ENCODE measurements around the gene STH.

STH gene

DNA sequence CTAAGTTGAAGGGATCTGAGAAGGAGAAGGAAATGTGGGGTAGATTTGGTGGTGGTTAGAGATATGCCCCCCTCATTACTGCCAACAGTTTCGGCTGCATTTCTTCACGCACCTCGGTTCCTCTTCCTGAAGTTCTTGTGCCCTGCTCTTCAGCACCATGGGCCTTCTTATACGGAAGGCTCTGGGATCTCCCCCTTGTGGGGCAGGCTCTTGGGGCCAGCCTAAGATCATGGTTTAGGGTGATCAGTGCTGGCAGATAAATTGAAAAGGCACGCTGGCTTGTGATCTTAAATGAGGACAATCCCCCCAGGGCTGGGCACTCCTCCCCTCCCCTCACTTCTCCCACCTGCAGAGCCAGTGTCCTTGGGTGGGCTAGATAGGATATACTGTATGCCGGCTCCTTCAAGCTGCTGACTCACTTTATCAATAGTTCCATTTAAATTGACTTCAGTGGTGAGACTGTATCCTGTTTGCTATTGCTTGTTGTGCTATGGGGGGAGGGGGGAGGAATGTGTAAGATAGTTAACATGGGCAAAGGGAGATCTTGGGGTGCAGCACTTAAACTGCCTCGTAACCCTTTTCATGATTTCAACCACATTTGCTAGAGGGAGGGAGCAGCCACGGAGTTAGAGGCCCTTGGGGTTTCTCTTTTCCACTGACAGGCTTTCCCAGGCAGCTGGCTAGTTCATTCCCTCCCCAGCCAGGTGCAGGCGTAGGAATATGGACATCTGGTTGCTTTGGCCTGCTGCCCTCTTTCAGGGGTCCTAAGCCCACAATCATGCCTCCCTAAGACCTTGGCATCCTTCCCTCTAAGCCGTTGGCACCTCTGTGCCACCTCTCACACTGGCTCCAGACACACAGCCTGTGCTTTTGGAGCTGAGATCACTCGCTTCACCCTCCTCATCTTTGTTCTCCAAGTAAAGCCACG, 28.3 kb downstream of the STH start:
- no peak for DNase-seq (ENCODE audit: low read depth)

DNA sequence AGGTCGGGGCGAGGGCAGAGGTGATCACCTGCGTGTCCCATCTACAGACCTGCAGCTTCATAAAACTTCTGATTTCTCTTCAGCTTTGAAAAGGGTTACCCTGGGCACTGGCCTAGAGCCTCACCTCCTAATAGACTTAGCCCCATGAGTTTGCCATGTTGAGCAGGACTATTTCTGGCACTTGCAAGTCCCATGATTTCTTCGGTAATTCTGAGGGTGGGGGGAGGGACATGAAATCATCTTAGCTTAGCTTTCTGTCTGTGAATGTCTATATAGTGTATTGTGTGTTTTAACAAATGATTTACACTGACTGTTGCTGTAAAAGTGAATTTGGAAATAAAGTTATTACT, 28.9 kb downstream of the STH start:
- DNase-seq (ENCODE audit: low read depth): no peak

DNA sequence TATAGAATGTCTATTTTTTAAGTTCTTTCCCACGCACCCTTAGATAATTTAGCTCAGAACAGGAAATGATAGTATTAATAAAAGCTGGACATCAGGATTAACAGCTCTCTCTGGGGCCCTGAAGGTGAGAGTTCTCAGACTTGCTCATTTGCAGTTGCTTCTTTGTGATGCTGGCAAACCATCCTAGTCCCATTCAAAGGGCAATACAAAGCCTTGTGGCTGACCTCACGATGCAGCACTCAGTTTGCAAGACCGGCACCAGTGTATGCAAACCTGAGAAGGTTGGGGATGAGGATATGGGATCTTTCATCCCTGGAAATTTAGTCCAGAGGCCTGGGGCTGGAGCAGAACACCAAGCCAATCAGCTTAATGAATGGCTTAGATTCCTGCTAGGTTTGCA, 29.3 kb downstream of the STH start:
- no peak for DNase-seq (ENCODE audit: low read depth)

DNA sequence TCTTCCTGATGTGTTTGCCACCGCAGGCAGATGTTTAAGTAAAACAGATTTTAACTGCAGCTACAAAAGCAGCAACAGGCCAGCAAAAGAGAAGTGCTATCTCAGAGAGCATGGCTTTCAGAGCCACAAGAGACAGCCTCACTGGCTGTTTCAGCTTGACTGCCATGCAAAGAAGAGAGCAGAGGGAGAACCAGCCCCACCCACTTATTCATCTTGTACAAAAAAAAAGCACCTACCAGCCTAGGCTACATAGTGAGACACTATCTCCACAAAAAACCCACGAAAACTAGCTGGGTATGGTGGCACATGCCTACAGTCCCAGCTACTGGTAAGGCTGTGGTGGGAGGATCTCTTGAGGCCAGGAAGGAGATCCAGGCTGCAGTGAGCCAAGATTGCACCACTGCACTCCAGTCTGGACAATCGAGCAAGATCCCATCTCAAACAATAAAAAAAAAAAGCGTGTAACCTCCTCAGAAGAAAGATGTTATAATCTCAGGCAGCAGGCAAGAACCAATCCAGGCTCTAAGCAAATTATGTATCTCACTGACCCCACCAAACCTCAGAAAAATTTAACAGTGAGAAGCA, 30.0 kb downstream of the STH start:
- no peak for DNase-seq (ENCODE audit: low read depth)

DNA sequence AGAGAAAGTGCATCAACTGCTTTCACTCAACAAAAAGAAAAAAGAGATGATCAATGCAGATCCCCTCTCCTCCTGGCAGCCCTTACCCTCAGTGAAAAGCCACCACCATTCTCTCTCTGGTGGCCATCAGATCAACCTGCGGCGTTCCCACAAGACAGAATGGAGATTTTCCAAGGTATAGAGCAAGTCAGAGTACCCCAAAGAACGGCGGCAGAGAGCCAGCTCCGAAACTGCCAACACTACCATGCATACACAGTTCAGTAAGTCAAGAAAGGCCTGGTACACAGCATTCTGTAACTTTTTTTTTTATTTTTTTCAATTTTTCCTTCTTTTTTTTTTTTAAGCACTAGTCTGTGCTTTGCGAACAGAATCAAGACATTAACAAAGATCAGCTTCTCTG, 30.6 kb downstream of the STH start:
- DNase-seq (ENCODE audit: low read depth): no peak

DNA sequence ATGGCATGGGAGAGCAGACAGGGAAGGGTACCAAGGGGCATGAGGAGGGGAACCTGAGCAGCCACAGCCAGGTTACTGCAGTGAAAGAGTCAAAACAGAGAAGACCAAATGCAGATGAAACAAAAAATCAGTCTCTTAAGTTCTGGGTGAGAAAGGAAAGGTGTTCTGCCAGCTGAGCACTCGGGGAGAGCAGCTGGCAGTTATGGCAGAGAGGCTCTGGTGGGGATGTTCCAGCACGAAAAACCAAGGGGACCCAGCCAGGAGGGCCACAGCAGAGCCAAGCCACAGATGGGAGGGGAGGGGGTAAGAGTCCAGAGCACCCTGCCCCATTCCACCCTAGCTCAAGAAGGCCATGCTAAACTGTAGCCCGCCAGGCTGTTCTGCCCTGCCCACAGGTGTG, 31.7 kb downstream of the STH start:
- no peak for DNase-seq (ENCODE audit: low read depth)

DNA sequence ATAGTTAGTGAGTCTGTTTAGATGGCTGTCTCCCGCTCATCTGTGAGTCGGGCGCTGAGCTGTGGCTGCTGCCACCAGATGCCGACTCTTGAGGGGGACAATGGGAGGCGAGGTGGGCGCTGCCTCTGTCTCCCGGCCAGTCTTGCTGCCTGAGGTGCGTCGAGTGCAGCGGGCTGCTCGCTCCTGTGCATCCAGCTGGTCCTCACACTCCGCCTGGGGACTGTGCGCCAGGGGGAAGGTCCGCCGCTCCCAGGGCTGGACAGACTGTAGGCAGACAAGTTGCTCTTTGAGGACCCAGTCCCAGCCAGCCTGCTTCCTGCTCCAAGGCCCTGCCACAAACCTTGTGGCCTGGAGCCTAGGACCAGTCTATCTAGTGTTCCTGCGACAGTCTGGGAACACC, 32.4 kb downstream of the STH start:
- DNase-seq (ENCODE audit: low read depth): no peak

DNA sequence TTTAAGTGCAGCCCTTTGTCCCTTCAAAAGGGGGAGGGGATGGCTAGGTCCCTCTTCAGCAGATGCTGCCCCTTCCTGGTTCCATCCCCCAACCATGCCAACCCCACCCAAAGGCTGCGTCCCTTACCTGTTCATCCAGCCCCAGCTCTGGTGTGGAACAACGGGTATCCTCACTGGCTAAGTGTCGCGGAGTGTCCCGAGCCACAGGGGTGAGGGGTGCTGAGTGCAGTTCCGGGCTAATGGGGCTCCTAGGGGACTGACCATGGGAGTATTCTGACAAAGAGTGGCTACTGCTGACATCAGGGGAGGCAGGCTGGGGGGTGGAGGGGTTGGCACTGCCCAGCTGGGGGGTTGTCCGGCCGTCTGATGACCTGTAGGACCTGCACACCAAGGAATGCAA, 32.9 kb downstream of the STH start:
- no peak for DNase-seq (ENCODE audit: low read depth)

DNA sequence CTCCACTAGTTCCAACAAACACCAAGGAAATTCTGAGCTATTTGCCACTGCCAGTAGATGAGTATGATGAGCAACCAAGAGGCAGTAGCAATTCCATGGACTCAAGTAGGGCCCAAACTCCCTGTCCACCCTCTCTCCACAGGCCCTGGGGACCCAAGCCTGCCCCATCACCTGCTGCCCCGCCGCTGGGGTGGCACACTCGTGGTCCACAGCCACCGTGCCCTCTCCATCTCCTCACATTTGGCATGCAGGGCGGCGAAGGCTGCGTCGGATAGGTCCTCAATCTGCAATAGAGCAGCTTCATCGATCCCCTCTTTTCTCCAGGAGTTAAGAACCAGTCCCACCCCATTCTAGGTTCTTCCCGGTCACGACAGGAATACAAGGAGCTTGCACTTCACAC, 33.9 kb downstream of the STH start:
- DNase-seq (ENCODE audit: low read depth): no peak

DNA sequence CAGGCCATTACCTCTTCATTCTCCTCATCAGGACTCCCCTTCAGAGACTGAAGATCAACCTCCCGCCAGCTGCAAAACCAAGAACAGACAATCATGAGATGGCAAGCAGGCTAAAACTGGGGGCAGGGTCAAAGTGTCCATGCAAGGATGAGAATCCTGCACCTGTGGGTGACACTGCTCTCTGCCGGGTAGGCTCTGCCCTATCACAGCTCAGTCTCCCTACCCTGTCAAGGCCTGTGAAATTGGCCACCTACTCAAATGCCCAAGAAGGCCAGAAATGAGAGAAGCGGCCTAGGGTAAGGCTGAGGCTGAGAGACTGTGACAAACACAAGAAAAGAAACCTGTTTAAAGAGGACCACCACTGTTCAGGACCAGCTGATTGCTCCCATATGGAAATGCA, 34.3 kb downstream of the STH start:
- DNase-seq (ENCODE audit: low read depth): no peak

DNA sequence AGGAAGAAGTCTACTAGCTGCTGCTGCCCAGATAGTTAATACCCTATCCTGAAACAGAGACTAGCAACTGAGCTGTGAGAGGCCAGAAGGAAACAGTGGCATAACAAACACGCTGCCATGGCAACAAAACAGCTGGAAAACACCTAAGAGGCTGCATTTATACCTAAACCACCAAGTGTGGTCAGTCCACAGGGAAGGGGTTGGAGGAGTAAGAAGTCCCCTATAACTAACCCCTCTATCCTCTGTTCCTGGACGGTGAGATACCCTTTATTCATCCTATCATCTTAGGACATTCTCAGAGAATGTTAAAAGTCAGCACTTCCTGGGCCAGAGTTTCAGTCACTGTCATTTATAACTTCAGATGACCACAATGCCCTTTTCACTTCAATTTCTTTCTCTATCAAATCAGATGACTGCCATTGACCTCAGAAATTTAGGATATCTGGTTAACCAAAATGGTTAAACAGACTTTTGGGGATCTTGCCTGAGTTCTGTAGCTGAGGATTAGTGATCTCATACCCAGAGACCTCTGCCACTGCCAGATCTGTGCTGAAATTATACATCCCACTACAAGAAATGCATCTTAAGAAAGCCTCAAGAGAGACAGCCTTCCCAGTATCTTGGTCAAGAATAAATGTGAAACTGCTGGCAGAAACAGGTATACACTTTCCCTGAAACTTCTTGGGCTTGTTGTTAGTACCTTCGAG, 36.2 kb downstream of the STH start:
- no peak for DNase-seq (ENCODE audit: low read depth)

DNA sequence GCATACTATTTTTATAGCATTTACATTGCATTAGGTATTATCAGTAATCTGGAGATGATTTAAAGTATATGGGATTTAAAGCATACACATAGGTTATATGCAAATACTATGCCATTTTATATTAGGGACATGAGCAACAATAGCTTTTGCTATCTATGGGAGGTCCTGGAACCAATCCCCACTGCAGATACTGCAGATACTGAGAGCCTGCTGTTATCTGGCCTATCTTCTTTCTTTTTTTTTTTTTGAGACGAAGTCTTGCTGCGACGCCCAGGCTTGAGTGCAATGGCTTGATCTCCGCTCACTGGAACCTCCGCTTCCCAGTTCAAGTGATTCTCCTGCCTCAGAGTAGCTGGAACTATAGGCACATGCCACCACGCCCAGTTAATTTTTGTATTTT, 37.4 kb downstream of the STH start:
- no peak for DNase-seq (ENCODE audit: low read depth)

DNA sequence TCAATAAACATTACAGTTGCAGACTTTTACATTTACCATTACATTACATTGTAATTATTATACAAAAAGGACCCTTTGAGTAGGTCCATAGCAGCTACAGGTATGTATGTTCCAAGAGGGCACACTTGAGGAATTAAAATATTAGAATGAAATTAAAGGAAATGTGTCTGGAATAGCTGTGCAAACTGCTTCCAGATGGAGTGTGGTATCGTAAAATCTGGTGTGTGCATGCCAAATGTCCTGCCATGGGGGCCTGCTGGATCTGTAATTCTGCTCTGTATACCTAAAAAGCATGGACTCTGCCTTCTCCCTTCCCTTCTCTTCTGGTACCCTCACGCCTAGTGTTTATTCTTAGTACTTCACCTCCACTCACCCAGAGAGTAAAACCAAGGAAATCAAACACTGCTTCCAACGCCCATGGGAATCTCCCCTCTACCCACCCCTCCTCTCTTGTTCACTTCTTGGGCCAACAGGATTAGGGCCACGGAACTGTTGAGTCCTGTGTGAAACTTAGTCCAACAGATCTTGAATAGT, 38.7 kb downstream of the STH start:
- DNase-seq (ENCODE audit: low read depth): no peak

DNA sequence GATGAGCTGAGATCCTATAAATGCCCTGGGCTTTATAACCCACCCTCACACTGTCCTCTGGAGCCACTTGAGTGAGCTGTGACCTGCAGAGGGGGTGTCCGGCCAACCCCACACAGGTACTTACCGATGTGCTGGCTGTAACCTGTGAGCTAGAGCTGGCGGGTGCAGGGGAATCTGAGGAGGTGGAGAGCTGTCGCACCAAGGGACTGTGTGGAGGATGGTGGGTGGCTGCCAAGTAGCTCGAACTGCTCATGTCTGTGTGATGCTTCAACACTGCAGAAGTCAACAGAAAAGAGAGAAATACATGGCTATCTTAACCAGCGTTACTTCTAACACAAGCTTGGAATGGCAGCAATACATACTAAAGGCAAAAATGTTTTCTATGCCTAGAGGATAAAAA, 39.4 kb downstream of the STH start:
- no peak for DNase-seq (ENCODE audit: low read depth)

DNA sequence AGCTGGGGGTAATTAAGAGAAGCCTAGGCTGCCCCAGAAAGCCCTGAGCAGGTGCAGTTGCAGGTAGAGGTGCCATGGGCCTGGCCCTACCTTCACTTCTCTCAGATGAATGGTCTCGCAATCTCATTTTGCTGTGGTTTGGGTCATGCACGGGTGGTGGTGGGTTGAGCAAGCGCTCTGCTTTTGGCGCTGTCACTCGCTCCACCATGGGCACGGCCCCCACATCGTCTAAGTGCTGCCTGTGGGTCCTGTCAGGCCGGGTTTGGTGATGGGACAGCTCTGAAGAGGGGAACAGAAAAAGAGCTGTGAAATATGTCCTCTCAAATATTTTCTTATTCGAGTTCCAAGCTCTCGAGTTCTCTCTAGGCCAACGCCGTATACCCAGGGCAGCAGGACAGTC, 39.9 kb downstream of the STH start:
- DNase-seq (ENCODE audit: low read depth): no peak

DNA sequence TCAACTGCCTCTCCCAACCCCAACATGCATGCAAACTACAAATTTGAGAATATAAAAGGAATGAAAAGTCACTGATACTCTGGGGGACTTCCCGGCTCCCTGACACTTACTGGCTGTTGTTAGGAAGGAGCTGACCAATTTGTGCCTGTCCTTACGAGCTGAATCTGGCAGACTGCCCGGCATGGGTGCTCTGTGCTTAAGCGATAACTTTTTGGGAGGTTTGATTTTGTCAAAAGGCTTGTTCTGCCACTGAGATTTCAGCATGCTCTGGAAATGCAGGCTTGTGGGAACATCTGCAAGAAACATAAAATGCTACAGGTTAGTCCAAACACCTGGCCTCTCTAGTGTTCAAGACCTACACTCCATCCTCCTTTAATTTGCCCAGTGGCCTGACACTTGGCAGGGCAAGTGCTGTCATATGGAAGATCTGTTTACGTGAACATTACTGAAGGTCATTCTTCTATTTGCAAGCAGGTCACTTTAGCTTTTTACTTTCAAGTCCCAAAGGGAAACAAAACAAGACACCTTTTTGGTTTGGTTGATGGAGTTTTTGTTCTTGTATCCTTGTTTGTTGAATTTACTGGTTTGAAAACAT, 40.6 kb downstream of the STH start:
- DNase-seq (ENCODE audit: low read depth): no peak

DNA sequence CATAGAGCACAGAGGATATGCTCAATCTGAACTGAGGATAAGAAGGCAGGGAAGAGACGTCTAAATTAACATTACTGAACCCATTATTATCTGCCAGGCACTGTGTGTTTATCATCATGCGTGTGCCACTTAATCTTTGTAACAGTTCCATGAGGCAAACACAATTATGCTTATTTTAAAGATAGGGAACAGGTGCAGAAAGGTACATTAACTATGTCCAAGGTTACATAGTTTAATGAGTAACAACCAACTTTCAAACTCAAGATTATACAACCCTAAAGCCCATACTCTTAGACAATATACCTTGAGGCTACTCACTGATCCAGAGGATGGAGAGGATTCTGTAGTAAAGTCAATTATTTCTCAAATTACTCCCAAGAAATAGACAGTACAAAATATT, 43.2 kb downstream of the STH start:
- no peak for DNase-seq (ENCODE audit: low read depth)

DNA sequence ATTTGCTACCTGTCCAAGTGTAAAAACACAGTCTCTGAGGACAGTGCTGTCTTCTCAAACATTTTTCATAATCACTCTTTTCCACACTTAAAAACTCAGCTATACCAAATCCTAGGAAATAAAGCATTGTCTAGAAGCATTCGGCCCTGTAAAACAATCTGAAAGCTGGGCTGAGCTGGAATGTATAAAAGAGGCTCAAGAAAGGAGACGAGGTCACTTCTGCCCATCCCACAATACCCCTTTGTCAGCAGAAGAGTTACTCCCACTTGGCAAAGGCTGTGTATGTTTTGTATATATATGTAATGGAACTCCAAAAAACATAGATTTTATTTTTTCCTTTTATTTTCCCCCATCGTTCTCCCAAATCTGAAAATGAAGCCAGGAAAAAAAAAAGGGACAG, 43.9 kb downstream of the STH start:
- DNase-seq (ENCODE audit: low read depth): no peak

DNA sequence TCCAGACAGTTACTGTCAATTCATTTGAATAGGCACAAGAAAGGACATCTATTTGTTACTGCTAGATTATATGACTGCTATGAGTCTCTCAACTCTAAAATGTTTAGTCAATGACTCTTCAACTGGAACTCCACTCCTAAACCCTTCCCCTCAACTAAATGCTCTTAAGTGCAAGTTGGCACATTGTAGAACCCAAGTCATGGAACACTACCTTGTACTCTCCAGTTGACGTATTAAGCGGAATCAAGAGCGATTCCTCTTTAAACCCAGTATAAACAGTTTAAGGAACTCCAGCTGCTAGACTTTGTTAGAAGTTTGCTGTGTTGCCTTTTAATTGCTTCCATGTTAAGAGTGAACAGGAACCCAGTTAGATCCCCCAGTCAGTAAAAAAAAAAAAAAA, 44.6 kb downstream of the STH start:
- DNase-seq (ENCODE audit: low read depth): no peak

DNA sequence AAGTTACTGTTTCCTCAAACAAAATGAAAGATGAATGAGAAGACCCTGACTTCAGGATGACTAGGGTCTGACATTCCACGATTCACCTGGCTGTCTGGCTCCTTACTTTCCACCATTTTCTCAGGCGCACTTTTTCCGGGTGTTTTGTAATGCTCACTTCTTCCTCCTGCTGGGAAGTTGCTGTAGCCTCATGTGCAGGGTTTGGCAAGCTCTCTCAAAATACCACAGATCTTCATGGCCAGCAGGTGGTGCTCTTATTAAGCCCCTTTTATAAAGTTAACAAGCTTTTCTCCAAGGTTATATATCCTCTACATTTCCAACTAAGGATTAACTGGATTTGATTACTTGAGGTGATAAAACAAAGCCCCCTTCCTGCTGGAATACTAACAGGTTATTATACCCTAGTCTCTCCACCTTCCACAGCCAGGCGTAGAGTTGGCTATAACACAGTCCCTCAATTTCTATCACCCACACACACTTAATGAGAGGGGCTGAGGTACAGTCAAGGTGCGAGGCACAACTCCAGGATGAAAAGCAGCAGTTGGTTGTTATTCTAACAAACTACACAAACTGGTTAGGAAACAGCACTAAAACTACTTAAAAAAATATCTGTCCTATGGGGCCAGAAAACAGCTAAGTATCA, 45.4 kb downstream of the STH start:
- peak; percentile 44 for DNase-seq (ENCODE audit: low read depth)

DNA sequence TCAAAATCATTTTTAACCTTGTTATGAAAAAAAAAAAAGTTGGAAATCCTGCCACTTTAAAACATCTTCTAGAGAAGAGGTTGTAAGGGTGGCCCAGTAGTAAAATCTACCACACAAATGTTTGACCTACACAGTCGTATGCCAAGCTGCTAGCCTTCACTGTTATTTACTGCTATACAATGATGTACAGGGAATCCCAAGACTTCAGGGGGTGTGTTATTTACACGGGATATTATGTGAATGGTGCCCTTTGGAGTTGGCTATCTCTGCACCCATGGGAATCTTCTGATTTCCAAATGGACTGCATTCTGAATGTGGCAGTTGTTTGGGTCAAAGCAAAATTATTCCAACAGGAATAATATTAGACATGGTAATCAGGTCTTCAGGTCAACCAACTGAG, 45.9 kb downstream of the STH start:
- no peak for DNase-seq (ENCODE audit: low read depth)

DNA sequence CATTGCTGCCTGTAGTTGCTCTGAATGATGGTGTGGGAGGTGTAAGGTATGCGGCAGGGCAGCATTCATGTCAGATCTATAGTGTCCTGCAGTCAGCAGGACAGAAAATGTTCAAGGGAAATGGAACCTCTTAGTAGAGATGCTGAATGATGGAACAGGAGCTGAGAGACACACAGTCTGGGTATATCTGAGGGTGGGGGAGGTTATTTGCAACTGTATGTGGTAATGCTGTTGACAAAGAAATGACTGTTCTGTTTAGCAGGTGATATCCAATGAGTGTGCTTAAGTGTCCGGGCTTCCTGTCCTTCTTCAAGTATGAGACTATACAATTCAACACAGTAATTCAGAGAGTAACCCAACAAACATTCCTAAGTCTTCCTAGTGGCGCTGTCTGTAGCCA, 46.6 kb downstream of the STH start:
- DNase-seq (ENCODE audit: low read depth): no peak

All from activated T-cell treated with anti-CD3 and anti-CD28 coated beads for 24 hours (primary cell).